NB4 (cell line): Measurements from ENCODE around the gene RIMS1.

ENCODE experiments used
- CTCF ChIP-seq: IDR thresholded peaks from one replicate; pipeline ENCODE4 v1.5.1; 2012; ENCODE audit warnings: low read depth, low read length
- POLR2A ChIP-seq: IDR thresholded peaks from 2 replicates; pipeline ENCODE4 v1.6.1; 2011; ENCODE audit warnings: mild to moderate bottlenecking; ENCODE audit not compliant: insufficient read length; ENCODE audit errors: extremely low read depth

- no peak for TF ChIP-seq CTCF
- TF ChIP-seq POLR2A = no peak
Observed at GRCh38 chr6:72219536-72219935, 333.2 kb downstream of the RIMS1 start.
